Measurements from ENCODE around the gene KCTD17. TPM values are rescaled to one million over a fixed set of nuclear protein-coding genes. Genes with fewer than 3 reads are reported as not detected.

KCTD17 gene
- total and polyA plus RNA-seq, 2 experiments from 2014 or later: 38.4 to 49.5 TPM

- DNase-seq (ENCODE audit: low read depth in 1 of 2, low spot score in 1 of 2): no peak
- Histone ChIP-seq H3K4me1 (ENCODE audit: low read depth) (no peaks in the 10 kb centered on the region), H3K36me3 (no peaks in the 10 kb centered on the region), H3K9me3 (ENCODE audit: low read depth) (no peaks in the 10 kb centered on the region), H3K27ac (no peak overlapping the region), H3K27me3 (no peaks in the 10 kb centered on the region), H3K4me3 (no peak overlapping the region)
- TF ChIP-seq CTCF (IDR thresholded peaks at IDR 0.05; ENCODE audit: low read depth, low read length): no peak
Observed at GRCh38 chr22:37088108-37088605, 36.6 kb downstream of the KCTD17 start.

DNA sequence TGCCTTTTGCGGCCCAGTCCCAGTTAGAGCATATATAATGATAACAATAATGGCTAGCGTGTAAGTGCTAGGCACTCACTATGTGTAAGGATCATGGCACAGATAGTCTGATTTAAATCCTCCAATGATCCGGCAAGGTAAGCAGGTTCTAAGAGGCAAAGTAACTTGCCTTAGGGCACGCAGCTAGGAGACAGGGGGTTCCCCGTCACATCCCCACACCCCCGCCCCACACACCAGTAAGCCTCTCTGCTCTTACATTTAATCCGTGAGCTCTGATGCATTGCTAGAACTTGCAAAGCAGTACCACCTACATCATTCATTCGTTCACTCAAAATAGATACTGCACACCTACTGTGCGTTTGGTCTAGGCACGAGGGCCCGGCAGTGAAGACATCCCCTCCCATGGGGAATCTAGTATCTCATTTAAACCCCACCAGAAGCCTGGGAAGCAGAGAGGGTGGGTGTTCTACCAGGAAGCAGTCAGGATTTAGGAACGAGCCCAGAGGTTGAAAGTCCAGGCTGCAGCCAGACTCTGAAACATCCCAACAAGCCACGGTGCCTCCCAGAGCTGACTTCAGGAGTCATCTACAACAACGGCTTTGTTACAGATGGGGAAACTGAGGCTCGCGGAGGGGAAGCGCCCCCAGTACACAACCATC is 37.3 kb downstream of the KCTD17 start:
- Histone ChIP-seq H3K4me1 (ENCODE audit: low read depth) (no peaks in the 10 kb centered on the region), H3K27ac (no peak overlapping the region), H3K4me3 (no peak overlapping the region), H3K27me3 (no peaks in the 10 kb centered on the region), H3K36me3 (no peaks in the 10 kb centered on the region), H3K9me3 (ENCODE audit: low read depth) (no peaks in the 10 kb centered on the region)
- DNase-seq (ENCODE audit: low read depth in 1 of 2, low spot score in 1 of 2): no peak
- no peak for TF ChIP-seq CTCF (IDR thresholded peaks at IDR 0.05; ENCODE audit: low read depth, low read length)

DNA sequence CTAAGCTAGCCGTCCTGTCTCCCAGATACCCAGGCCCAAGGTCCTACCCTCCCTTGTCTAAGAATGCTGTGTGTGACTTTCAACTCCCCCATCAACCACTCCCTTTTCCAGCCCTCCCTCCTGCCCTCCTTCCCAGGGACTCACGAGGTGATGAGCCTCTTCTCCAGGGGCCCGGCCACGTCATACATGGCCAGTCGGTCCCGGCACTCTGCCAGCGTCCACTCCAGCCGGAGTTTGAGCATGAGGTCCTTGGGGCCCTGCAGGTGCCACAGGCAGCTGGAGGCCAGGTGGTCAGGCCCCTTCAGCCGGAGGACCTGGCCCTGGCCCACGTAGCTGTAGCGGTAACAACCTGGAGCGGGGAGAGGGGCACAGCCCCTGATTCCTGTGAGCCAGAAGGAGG is 37.9 kb downstream of the KCTD17 start:
- Histone ChIP-seq H3K27ac (no peak overlapping the region), H3K27me3 (no peaks in the 10 kb centered on the region), H3K9me3 (ENCODE audit: low read depth) (no peaks in the 10 kb centered on the region), H3K4me3 (no peak overlapping the region), H3K4me1 (ENCODE audit: low read depth) (no peaks in the 10 kb centered on the region), H3K36me3 (no peaks in the 10 kb centered on the region)
- peak in 1 of 2 donors; percentile 13 for DNase-seq (ENCODE audit: low read depth in 1 of 2, low spot score in 1 of 2)
- TF ChIP-seq CTCF (IDR thresholded peaks at IDR 0.05; ENCODE audit: low read depth, low read length): no peak

DNA sequence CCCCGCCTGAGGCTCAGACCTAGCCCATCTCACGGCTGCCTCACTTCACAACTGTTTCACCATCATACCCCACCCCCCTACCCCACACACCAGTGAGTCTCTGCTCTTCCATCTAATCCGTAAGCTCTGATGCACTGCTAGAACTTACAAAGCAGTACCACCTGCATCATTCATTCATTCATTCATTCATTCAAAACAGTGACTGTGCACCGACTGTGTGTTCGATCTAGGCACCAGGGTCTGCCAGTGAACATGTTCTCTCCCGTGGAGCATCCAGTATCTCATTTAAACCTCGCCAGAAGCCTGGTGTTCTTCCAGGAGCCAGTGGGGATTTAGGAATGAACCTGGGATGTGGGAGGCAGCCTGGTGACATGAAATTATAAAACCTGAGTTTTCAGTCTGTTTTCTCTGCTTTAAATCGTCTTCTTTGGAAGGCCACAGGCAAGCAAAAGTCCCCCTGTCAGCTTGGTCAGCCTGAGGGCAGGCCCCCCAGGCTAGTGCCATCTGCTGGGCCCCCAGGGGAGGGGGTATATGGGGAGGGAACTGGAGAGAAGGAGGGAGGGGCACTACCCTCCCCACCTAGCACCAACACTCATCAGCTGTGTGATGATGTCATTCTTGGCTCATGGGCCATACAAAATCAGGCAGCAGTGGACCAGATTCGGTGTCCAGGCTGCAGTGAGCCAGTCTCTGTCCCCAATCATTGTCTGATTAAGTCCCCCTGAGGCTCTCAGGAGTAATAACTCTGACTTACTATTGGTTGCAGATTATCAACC is 39.6 kb downstream of the KCTD17 start:
- Histone ChIP-seq H3K27ac (no peak overlapping the region), H3K9me3 (ENCODE audit: low read depth) (no peaks in the 10 kb centered on the region), H3K4me3 (no peak overlapping the region), H3K27me3 (no peaks in the 10 kb centered on the region), H3K4me1 (ENCODE audit: low read depth) (no peaks in the 10 kb centered on the region), H3K36me3 (no peaks in the 10 kb centered on the region)
- no peak for TF ChIP-seq CTCF (IDR thresholded peaks at IDR 0.05; ENCODE audit: low read depth, low read length)
- no peak for DNase-seq (ENCODE audit: low read depth in 1 of 2, low spot score in 1 of 2)

DNA sequence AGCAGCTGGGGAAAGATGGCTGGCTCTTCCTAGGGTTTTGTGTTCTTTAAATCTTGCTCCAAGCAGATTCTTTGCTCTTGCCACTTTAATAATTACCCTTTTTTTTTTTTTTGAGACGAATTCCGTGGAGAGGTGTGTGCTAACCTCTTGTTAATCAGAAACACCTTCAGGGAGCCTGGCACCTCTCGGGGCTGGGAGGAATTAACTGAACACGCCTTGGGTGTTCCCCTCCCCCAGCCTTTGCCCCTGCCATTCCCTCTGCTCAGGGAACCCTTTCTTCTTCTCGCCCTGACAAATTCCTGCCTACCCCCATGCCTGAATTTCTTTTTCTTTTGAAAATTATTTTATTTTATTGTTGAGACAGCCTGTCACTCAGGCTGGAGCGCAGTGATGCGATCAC is 40.5 kb downstream of the KCTD17 start:
- no peak for TF ChIP-seq CTCF (IDR thresholded peaks at IDR 0.05; ENCODE audit: low read depth, low read length)
- no peak overlapping the region for H3K4me3 ChIP-seq

More for the DNA sequence above, 40.5 kb downstream of the KCTD17 start:
- H3K9me3 ChIP-seq (ENCODE audit: low read depth): no peaks in the 10 kb centered on the region
- H3K4me1 ChIP-seq (ENCODE audit: low read depth): no peaks in the 10 kb centered on the region
- H3K36me3 ChIP-seq: no peaks in the 10 kb centered on the region
- H3K27ac ChIP-seq: no peak overlapping the region
- H3K27me3 ChIP-seq: no peaks in the 10 kb centered on the region
- no peak for DNase-seq (ENCODE audit: low read depth in 1 of 2, low spot score in 1 of 2)

All from cardiac muscle cell (in vitro differentiated cells and primary cell).